HG02870 (cell line): ENCODE measurements around the gene JPH4.

Source experiments
- ATAC-seq: cut with Tn5 transposase; IDR thresholded peaks from one replicate; pipeline ENCODE4 v1.9.1; 2021; ENCODE audit warnings: mild to moderate bottlenecking, moderate library complexity; ENCODE audit not compliant: unreplicated experiment

JPH4 gene

GRCh38 chr14:23565626-23566025 lies 13.0 kb downstream of the JPH4 start:
- ATAC-seq = no peak

GRCh38 chr14:23564876-23565275 lies 13.7 kb downstream of the JPH4 start:
- ATAC-seq = no peak

- no peak for ATAC-seq
These were observed 14.3 kb downstream of the JPH4 start for GRCh38 chr14:23564181-23564812.

GRCh38 chr14:23563473-23564180 lies 15.0 kb downstream of the JPH4 start:
- ATAC-seq = no peak

GRCh38 chr14:23562822-23563472 lies 15.6 kb downstream of the JPH4 start:
- no peak for ATAC-seq

GRCh38 chr14:23561873-23562821 lies 16.4 kb downstream of the JPH4 start:
- ATAC-seq = no peak

- ATAC-seq = no peak
These were observed 17.3 kb downstream of the JPH4 start for GRCh38 chr14:23561259-23561658.

- ATAC-seq = no peak
These were observed 18.6 kb downstream of the JPH4 start for GRCh38 chr14:23559926-23560520.

- no peak for ATAC-seq
These were observed 19.3 kb downstream of the JPH4 start for GRCh38 chr14:23559010-23559925.

GRCh38 chr14:23558346-23559009 lies 20.1 kb downstream of the JPH4 start:
- ATAC-seq = no peak

GRCh38 chr14:23557946-23558345 lies 20.6 kb downstream of the JPH4 start:
- ATAC-seq = no peak

GRCh38 chr14:23557521-23557920 lies 21.1 kb downstream of the JPH4 start:
- no peak for ATAC-seq

- no peak for ATAC-seq
These were observed 21.7 kb downstream of the JPH4 start for GRCh38 chr14:23556700-23557440.

- peak; percentile 79 for ATAC-seq
These were observed 22.5 kb downstream of the JPH4 start, which contains the start of gene THTPA for GRCh38 chr14:23555882-23556699. THTPA (plus strand) TSS chr14:23556271; CDS start chr14:23556758, 487 bp downstream.

- no peak for ATAC-seq
These were observed 23.1 kb downstream of the JPH4 start for GRCh38 chr14:23555533-23555881.

GRCh38 chr14:23551266-23552028 lies 27.1 kb downstream of the JPH4 start, which contains the start of gene ZFHX2:
ZFHX2 (minus strand) TSS chr14:23551765; CDS start chr14:23535325, 16,440 bp downstream.
- ATAC-seq = peak; percentile 49
